ENCODE measurements around the gene PTPRE.
A peak's percentile ranks its signal among the peaks of the same experiment; 100 is the strongest.

The PTPRE gene

DNA sequence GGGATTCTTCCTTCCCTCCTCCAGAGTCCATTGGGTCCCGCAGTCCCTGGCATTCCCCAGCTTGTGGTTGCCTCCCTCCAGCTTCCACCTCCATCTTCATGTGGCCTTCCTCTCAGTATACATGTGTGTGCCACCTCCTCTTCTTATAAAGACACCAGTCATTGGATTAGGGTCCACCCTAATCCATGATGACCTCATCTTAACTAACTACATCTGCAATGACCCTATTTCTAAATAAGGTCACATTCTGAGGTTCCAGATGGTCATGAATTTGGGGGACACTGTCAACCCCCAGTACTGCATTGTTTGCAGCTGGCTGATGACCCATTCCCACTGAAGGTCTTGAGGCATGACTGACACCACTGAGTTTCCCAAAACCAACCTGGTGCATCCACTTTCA lies 99.0 kb downstream of the PTPRE start:
- H3K27ac ChIP-seq = no peak overlapping the region
- TF ChIP-seq, protein P1, sequence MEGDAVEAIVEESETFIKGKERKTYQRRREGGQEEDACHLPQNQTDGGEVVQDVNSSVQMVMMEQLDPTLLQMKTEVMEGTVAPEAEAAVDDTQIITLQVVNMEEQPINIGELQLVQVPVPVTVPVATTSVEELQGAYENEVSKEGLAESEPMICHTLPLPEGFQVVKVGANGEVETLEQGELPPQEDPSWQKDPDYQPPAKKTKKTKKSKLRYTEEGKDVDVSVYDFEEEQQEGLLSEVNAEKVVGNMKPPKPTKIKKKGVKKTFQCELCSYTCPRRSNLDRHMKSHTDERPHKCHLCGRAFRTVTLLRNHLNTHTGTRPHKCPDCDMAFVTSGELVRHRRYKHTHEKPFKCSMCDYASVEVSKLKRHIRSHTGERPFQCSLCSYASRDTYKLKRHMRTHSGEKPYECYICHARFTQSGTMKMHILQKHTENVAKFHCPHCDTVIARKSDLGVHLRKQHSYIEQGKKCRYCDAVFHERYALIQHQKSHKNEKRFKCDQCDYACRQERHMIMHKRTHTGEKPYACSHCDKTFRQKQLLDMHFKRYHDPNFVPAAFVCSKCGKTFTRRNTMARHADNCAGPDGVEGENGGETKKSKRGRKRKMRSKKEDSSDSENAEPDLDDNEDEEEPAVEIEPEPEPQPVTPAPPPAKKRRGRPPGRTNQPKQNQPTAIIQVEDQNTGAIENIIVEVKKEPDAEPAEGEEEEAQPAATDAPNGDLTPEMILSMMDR (conservative IDR thresholded peaks at IDR 0.05) = no peak
- no peak for TF ChIP-seq ZFX (IDR thresholded peaks at IDR 0.05)

DNA sequence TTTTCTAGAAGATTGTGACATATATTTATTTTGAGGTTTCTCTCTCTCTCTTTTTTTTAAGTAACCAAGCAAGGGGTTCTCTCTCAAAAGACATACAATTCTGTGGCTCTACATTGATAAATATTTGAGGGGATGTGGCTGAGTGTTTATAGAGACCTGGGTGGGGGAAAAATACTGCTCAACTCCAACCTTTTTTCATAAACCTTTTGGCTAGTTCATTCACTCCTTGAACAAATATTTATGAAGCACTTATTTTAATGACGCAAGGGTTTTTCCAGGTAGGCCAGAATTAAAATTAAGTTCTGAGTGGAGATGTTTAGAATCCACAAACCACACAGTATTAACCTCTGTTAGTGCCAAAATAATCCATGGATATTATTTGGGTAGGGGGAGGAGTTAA lies 100.2 kb downstream of the PTPRE start:
- TF ChIP-seq ZFX (IDR thresholded peaks at IDR 0.05) = no peak
- TF ChIP-seq, protein P1 (conservative IDR thresholded peaks at IDR 0.05) = no peak
- no peak overlapping the region for H3K27ac ChIP-seq

DNA sequence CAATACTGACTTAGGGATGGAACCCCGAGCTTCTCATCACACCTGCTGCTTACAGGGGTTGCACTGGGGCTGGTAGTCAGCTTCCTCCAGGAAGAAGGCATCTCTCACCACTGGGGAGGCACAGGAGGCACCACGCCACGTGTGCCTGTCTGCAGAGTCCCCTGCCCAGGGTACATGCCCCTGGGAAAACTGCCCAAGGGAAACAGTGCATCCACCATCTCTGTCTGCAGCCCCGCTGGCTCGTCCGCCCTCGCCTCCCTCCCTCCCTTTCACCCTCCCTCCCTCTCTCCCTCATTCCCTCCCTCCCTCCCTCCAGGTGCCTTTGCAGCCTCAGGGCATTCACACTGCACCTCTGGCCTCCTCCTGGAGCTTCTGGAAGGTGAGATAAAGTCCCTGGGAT lies 101.1 kb downstream of the PTPRE start:
- no peak for TF ChIP-seq ZFX (IDR thresholded peaks at IDR 0.05)
- TF ChIP-seq, protein P1 (conservative IDR thresholded peaks at IDR 0.05) = no peak
- no peak overlapping the region for H3K27ac ChIP-seq

DNA sequence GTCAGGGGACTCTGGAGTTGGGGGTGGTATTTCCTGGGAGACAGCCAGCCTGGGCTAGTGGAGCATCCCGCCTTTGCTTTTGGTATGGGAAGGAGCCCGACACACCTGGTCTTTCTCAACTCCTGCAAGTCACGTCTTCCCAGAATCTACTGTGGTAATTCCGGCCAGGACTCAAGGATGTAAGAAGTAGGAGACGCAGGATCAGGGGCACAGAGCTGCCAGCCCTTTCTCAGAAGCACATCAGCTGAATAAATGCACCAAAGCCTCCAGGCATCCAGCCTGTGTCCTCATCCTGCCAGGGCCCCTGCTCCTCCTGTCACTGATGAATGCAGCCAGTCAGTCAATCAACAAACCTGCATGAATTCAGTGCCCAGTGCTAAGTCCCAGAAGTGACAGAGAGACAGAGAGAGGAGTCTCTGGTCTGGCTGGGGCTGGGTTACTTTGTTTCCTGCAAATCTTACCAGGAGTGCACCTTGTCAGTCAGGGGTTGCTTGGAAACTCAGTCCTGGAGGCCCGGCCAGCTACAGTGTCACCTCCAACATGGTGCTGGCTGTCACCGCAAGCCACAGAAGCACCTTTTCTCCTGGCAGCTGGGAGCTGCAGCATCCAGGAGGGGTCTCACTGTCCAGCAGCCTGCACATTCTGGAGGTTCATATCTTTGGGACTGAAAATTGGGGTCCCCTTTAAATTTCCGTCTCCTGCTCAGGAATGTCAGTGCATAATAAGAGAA lies 101.8 kb downstream of the PTPRE start:
- TF ChIP-seq, protein P1 (conservative IDR thresholded peaks at IDR 0.05) = no peak
- TF ChIP-seq ZFX (IDR thresholded peaks at IDR 0.05) = no peak
- no peak overlapping the region for H3K27ac ChIP-seq

DNA sequence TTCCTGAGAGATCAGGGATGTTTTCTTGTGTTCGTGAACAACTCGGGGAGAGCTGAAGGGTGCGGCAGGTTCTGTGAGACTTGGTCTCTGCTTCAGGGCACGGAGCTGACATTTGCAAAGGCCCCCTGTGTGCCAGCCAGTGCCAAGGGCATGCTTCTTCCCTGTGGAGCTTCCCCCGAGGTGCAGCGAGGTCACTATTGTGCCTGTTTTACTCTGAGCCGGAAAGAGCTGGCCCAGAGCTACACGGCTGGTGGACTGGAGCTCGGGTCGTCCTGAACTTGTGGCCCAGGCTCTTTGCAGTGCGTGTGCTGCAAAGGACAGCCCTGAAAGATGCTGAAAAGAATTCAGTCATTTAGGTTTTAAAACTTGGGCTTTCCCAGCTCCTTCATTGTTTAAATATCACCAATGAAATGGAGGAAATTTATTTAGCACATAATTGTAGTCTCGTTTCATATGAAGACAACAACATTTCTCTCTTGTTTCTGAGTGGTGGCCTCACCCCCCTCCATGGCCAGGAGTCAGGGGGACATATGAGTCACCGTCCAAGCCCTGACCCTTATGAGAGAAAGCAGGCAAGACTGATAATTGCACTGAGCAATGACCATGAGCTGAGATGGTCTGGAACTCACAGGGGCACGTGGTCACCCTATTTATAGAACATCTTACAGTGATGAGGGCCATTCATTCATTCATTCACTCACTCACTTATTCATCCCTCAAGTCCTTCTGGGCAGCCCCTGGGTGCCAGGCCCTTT lies 102.6 kb downstream of the PTPRE start:
- TF ChIP-seq, protein P1 (conservative IDR thresholded peaks at IDR 0.05) = no peak
- no peak for TF ChIP-seq ZFX (IDR thresholded peaks at IDR 0.05)
- no peak overlapping the region for H3K27ac ChIP-seq

DNA sequence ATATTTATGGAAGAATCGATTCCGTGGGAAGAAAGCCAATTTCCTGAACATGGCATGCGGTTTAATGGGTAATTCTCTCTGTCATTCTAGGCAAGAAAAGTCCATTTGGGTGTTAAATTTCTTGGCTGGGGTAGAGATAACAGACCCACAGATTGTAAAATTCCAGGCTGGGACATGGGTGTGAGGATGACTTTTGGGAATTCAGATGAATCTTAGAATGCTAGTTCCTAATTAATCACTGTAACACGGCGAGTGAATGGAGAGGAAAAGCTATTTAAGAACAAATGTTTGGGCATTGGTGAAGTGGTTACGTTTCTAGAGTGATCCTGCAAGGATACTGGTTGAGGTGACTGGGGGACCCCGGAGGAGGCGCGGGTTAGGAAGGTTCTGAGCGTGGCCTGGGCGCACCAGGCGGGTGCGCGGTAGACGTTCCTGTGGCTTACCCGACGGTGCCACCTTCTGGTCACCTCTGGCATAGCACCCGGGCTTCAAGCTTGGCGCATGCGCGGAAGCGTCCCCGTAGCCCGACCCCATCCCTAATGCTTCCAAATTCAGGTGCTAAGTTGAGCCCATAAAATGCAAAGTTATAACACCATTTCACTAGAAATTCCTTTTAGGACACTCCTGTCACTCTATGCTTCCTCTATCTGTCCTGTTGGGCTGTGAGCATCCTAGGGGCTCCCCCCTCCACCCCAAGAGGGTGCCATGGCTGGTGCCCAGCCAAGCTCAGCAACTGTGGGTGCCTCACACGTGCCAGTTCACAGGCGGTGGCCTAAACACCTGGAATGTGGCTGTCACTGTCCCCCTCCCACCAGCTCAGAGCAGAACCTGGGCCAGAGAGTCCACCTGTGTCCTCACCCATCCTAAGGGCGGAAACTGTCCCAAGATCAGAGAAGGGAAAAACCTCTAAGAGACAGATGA lies 104.4 kb downstream of the PTPRE start:
- TF ChIP-seq, protein P1 (conservative IDR thresholded peaks at IDR 0.05) = peak; percentile 98
- no peak for TF ChIP-seq ZFX (IDR thresholded peaks at IDR 0.05)
- H3K27ac ChIP-seq = no peak overlapping the region

Measured in C4-2B (cell line).